SJCRH30 (cell line): Measurements from ENCODE around the gene SGSM2. TPM values are rescaled to one million over a fixed set of nuclear protein-coding genes. Genes with fewer than 3 reads are reported as not detected.
A peak's percentile ranks its signal among the peaks of the same experiment; 100 is the strongest.

ENCODE experiments used
- DNase-seq, 2 experiments: peaks; one replicate each; pipeline ENCODE4 v3.0.0-alpha.2; 2015 to 2020
- H3K27ac ChIP-seq: fragments of 250-450 bp; sonication (Bioruptor Pico); 2 replicates; pipeline ENCODE4 v1.5.1; 2020; ENCODE audit warnings: mild to moderate bottlenecking, moderate library complexity
- H3K27me3 ChIP-seq: fragments of 250-450 bp; sonication (Bioruptor Pico); 2 replicates; pipeline ENCODE4 v1.5.1; 2020; ENCODE audit warnings: mild to moderate bottlenecking, moderate library complexity
- H3K36me3 ChIP-seq: fragments of 250-450 bp; sonication (Bioruptor Pico); 2 replicates; pipeline ENCODE4 v1.5.1; 2020; ENCODE audit warnings: mild to moderate bottlenecking, moderate library complexity
- H3K4me1 ChIP-seq: fragments of 250-450 bp; sonication (Bioruptor Pico); 2 replicates; pipeline ENCODE4 v1.5.1; 2020; ENCODE audit warnings: mild to moderate bottlenecking, moderate library complexity
- H3K4me3 ChIP-seq: fragments of 250-450 bp; sonication (Bioruptor Pico); 2 replicates; pipeline ENCODE4 v1.5.1; 2020; ENCODE audit warnings: mild to moderate bottlenecking, moderate library complexity
- H3K9me3 ChIP-seq: fragments of 250-450 bp; sonication (Bioruptor Pico); replicated peaks from 2 replicates; pipeline ENCODE4 v1.5.1; 2020; ENCODE audit warnings: mild to moderate bottlenecking, moderate library complexity
- total RNA-seq: library from RNA; depleted of rRNA; stranded (reverse); fragments of >200 nt; shearing (Covaris generic); gene quantifications from 2 replicates; pipeline ENCODE4 v1.2.3, GENCODE V29; 2014

The SGSM2 gene
- total RNA-seq, 1 experiment from 2014 or later, result 10.6 TPM

DNA sequence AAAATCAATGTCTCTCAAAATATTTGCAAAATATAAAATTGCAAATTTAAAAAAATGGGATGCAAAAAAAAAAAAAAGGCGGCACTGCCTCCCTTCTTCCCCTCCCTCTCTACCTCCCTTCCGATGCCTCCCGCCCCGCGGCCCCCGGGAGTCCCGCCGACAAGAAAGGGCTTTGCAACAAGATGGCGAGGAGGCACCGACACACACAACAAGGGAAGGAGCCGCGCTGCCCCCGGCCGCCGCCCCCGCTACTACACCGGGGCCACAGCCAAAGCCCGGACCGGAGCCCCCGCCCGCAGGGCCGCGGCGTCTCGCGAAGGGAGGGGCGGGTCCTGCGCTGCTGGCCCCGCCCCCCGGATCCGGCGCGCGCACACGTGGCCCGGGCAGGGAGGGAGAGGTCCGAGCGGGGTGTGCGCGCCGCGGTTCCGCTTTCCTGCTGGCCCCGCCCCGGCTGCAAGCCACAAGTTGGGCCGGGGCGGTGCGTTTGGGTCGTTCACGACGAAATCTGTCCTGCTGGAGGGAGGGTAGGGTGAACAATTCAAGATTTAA lies 63.6 kb downstream of the SGSM2 start, which contains the start of gene MNT:
Gene MNT, minus strand, starts transcription at position 184 of the 549 bp plus-strand sequence. CDS start 348 bp downstream, outside the sequence.
- no peaks in the 10 kb centered on the region for H3K9me3 ChIP-seq
- no peaks in the 10 kb centered on the region for H3K27me3 ChIP-seq
- peak within 1 kb of the TSS; percentile 86 for H3K4me3 ChIP-seq
- peaks cover 8% of the 10 kb centered on the region for H3K4me1 ChIP-seq
- peak within 1 kb of the TSS; percentile 94 for H3K27ac ChIP-seq
- DNase-seq, result peak; percentile 88 to 89
- H3K36me3 ChIP-seq, result no peaks in the 10 kb centered on the region

DNA sequence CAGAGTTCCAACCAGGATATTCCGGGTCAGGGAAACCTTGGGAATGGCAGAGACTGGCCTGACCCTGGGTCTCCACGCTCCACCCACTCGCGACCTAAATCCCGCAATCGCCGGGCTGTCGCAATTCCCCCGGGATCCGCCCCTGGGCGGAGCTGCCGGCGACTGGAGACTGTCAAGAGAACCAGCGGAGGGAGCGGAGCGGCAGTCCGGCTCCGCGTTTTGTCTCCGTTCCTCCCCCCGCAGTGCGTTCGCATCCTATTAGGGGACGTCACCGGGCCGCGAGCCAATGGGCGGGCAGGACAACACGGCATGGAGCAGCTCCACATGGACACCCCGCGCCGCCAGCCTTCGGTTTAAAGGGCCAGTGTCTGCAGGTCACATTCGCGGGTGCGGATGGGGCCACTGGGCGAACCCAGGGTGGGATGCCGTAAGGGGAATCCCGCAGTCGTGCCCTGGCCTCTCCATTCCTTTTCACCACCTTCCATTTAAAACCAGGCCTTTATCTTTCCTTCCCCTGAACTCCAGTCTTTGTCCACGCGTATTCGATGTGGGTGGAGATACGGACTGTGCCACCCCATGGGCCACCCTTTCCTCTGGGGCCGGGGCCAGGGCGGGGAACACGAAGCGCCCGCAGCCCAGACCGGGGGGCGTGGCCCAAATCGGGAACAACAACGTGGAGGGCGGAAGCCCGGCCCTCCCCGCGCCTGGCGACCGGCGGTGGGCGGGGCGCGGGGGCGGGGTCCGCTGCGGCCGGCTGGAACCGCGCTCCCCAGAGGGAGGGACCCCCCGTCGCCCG lies 64.3 kb downstream of the SGSM2 start:
- H3K4me1 ChIP-seq, result peaks cover 5% of the 10 kb centered on the region

DNA sequence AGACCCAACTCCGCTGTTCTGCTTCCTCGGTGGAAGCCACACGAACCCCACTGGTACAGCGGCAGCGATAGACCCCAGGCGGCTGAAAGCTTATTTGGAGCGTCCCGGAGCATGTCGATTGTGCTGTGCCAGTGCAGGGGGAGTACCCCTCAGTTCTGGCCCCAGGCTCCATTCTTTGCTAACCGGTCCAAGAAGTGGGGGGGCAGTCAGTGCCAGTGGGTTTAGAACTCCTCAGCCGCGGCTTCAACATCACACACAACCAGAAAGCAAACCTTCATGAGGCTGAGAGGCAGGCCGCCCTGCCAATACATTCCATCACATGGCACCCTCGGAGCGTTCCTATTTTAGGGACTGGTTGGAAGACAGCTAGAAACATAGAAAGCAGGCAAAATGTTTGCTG lies 65.2 kb downstream of the SGSM2 start:
- no peaks in the 10 kb centered on the region for H3K36me3 ChIP-seq
- H3K27me3 ChIP-seq, result no peaks in the 10 kb centered on the region
- H3K4me1 ChIP-seq, result peaks cover 5% of the 10 kb centered on the region
- DNase-seq, result no peak
- no peak overlapping the region for H3K27ac ChIP-seq
- no peaks in the 10 kb centered on the region for H3K9me3 ChIP-seq
- H3K4me3 ChIP-seq, result peak overlapping the region; percentile 86

More for the DNA sequence above, 64.3 kb downstream of the SGSM2 start:
- H3K27me3 ChIP-seq, result no peaks in the 10 kb centered on the region
- no peaks in the 10 kb centered on the region for H3K9me3 ChIP-seq
- peak overlapping the region; percentile 94 for H3K27ac ChIP-seq
- peak; percentile 97 to 99 for DNase-seq
- peak overlapping the region; percentile 86 for H3K4me3 ChIP-seq
- no peaks in the 10 kb centered on the region for H3K36me3 ChIP-seq

DNA sequence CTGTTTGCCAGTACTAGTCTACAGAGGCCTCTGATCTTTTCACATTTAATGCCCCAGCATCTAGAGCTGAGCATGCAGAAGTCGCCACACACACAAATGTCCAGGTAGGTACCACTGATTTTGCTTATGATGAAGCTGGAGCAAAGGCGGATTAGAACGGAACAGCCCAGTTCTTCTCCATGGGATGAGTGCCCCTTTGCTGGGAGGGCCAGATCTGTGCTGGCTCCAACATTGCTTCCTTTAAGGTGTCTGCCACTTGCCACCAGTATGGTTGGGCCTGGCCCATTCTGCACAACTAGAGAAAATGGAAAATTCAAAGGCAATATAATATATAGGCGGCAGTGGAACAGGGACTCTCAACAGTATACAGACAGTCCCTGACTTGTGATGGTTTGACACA lies 65.7 kb downstream of the SGSM2 start:
- no peaks in the 10 kb centered on the region for H3K36me3 ChIP-seq
- no peak for DNase-seq
- H3K9me3 ChIP-seq, result no peaks in the 10 kb centered on the region
- peaks cover 5% of the 10 kb centered on the region for H3K4me1 ChIP-seq
- H3K27ac ChIP-seq, result no peak overlapping the region
- H3K4me3 ChIP-seq, result no peak overlapping the region
- no peaks in the 10 kb centered on the region for H3K27me3 ChIP-seq

DNA sequence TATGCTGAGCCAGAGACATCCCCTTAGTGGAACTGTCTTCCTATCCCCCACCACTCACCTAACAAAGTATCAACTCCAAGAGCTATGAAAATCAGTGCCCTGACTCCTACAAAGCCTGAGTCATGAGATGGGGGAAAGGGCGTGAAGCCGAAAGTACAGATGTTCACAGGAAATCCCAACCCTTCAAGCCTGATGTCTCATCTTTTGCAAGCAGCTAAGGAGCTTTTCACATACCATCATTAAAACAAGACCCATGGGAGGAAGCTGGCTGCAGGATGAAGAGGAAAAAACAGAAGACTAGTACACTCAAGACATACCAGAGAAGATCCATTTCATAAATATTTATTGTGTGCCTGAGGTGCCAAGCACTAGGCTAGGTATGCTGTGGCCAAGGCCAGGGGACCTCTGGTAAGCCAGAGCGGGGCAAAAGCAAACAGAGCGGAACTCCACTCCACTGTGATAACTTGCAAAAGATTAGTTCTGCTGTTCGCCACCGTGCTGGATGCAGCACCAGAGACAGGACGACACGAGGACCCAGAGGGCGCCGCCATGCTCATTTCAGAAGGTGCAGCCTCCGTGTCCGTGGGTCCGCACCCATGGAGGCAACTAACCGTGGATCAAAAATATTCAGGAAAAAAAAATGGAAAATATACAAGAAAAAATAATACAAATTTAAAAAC lies 68.1 kb downstream of the SGSM2 start:
- no peaks in the 10 kb centered on the region for H3K4me1 ChIP-seq
- no peaks in the 10 kb centered on the region for H3K27me3 ChIP-seq
- no peaks in the 10 kb centered on the region for H3K9me3 ChIP-seq
- no peak for DNase-seq
- no peak overlapping the region for H3K27ac ChIP-seq
- no peaks in the 10 kb centered on the region for H3K36me3 ChIP-seq
- no peak overlapping the region for H3K4me3 ChIP-seq

DNA sequence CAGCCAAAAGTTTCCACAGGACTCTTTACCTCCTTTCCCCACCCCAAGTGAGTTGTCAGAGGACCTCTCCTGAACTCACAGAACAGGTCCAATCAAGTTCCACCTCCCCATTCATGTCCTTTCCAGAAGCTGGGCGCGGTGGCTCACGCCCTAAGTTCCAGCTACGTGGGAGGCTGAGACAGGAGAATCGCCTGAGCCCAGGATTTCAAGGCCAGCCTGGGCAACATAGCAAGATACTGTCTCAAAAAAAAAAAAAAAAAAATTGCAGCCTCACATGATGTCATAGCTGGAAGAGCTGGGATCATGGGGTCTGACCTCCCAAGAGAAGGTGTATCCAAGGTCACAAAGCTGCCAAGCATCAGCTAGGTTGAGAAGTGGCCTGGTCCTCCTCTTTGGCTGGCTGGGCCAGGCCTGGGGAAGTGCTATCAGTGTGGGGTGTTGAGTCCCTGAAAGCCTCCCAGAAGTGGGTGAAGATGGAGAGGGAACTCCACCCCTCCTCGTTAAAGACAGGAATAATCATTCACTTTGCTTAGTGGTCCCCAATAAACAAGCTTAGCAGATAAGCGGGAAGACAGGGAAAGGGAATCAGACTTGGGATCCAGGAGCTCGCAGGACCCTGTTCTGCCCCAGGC lies 69.1 kb downstream of the SGSM2 start:
- Histone ChIP-seq H3K27me3 (no peaks in the 10 kb centered on the region), H3K9me3 (no peaks in the 10 kb centered on the region), H3K36me3 (no peaks in the 10 kb centered on the region), H3K27ac (no peak overlapping the region), H3K4me1 (no peaks in the 10 kb centered on the region), H3K4me3 (no peak overlapping the region)
- DNase-seq, result no peak

DNA sequence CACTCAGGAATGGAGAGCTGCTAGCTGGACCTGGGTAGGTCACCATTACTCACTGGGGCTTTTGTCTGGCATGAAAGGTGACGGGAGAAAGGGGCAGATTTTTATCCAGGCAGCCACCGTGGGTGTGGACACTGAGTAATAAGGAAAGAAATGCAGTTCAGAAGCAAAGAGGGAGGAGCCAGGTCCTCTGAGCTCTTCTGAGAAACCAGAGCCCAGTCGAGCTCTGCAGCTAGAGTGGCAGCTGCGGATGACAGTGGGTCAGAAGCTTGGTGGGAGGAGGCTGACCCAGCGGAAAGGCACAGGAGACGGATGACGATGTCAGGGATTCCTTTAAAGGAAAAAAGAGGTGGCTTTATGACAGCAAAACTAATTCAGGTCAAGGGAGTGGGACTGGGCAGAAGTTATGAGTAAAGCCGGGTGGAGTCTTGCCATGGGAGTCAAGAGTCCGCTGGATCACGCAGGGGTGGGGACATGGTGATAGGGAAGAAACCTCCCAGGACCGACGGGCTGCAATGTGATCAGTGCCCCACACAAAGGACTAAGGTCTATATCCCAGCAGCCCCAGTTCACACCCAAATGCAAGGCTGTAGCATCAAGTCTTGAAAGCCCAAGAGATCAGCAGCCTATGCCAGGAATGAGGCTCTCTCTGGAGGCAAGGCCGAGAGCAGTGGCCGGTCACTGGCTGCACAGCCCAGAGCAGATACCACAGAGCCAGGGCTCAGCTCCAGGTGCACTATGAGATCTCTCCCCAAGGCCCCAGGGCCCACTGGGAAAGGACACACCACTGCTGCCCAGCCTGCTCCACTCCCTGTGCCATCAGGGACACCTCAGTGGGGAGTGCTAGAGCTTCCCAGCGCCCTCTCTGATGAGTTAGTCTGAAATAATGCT lies 69.8 kb downstream of the SGSM2 start:
- Histone ChIP-seq H3K36me3 (no peaks in the 10 kb centered on the region), H3K4me3 (no peak overlapping the region)
- DNase-seq, result peak in 1 of 2 experiments; percentile 30

DNA sequence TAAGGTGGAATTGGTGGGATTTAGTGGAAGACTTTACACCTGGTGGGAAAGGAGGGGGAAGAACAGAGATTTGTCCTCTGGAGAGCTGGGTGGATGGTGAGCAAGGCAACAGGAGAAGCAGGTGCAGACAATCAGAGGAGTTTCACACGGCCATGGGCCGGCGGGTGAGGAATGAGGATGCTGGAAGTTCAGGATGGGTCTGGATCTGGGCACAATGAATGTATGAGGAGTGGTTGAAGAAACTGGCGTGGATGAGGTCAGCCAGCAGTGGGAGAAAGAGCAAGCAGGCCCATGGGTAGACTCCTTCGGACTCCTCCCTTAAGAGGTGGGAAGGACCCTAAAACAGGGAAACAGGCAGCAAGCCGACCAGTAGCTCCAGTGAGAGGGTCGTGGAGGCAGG lies 73.7 kb downstream of the SGSM2 start:
- Histone ChIP-seq H3K27me3 (no peaks in the 10 kb centered on the region), H3K9me3 (no peaks in the 10 kb centered on the region), H3K4me3 (no peak overlapping the region), H3K27ac (no peak overlapping the region), H3K36me3 (0 out of 2 replicates have a peak, but pooled peaks cover 2% of the 10 kb centered on the region), H3K4me1 (no peaks in the 10 kb centered on the region)
- DNase-seq, result no peak

More for the DNA sequence above, 69.8 kb downstream of the SGSM2 start:
- no peak overlapping the region for H3K27ac ChIP-seq
- H3K9me3 ChIP-seq, result no peaks in the 10 kb centered on the region
- no peaks in the 10 kb centered on the region for H3K4me1 ChIP-seq
- H3K27me3 ChIP-seq, result no peaks in the 10 kb centered on the region

DNA sequence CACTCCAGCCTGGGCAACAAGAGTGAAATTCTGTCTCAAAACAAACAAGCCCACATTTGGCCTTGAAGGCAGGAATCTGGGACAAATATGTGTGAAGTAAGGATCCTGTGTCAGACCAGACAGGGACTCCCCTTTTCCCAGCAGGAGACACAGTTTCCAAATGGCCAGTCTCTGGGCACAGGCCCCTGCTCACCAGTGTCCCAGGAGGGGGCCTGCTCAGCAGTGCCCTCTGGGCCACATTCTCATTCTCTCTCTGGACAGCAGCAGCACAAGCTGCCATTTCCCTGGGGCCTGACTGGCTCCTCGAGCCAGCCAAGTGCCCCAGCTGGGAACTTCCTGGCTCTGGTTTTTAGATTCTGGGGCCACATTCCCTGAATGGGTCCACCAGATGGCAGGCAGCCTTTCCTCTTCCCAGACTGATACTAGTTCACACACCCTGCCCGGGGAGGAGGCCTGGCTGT lies 75.3 kb downstream of the SGSM2 start:
- Histone ChIP-seq H3K36me3 (0 out of 2 replicates have a peak, but pooled peaks cover 2% of the 10 kb centered on the region), H3K4me1 (no peaks in the 10 kb centered on the region), H3K4me3 (no peak overlapping the region), H3K27ac (no peak overlapping the region), H3K9me3 (no peaks in the 10 kb centered on the region), H3K27me3 (no peaks in the 10 kb centered on the region)
- DNase-seq, result no peak

DNA sequence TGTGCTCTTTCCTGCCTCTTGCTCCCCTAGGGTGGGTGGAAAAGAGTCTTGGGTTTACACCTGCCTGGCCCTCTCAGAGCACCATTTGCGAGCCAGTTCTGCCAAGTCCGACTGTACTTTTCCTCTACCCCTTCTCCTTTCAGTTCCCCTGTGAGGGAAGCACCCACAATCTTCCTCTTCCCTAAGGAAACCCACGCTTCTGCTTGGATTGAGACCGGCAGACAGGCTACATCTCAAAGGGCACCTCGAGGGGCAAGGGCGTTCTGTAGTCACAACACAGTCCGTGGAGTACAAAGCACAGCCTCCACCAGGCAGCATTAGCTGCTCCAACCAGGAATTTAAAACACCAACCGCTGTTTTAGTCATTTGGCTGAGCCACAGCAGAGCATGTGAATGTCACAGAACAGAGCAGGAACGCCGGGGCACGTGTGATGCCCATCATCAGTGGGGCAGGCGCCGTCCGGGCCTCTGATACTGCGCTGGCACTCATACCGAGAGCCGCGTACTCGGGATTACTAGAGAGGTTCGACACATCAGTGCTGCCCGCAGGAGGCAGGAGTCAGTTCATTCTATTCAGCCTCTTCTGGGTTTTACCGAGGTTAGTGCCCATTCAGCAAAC lies 77.3 kb downstream of the SGSM2 start:
- Histone ChIP-seq H3K4me3 (no peak overlapping the region), H3K36me3 (0 out of 2 replicates have a peak, but pooled peaks cover 11% of the 10 kb centered on the region), H3K4me1 (no peaks in the 10 kb centered on the region), H3K27ac (no peak overlapping the region), H3K27me3 (no peaks in the 10 kb centered on the region), H3K9me3 (no peaks in the 10 kb centered on the region)
- DNase-seq, result no peak

DNA sequence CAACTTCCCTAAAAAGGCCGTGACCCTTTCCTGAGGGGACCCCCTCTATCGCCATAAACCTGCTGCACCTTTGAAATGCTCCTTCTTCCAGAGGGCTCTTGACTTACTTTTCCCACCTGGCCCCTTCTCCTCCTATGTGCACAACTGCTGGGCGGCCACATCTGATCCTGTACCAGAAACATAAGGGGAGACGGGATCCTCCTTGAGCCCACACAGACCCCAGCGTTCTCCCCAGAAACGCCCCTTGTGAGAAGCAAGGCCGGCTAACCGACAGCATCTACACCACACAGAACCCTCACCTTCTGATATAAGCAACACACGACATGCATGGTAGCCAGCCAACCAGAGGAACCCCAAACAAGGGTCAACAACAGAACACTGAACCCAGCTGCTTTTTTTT lies 77.8 kb downstream of the SGSM2 start:
- no peaks in the 10 kb centered on the region for H3K4me1 ChIP-seq
- no peak for DNase-seq
- H3K36me3 ChIP-seq, result 0 out of 2 replicates have a peak, but pooled peaks cover 11% of the 10 kb centered on the region
- no peak overlapping the region for H3K4me3 ChIP-seq
- H3K27ac ChIP-seq, result no peak overlapping the region
- H3K27me3 ChIP-seq, result no peaks in the 10 kb centered on the region
- no peaks in the 10 kb centered on the region for H3K9me3 ChIP-seq

DNA sequence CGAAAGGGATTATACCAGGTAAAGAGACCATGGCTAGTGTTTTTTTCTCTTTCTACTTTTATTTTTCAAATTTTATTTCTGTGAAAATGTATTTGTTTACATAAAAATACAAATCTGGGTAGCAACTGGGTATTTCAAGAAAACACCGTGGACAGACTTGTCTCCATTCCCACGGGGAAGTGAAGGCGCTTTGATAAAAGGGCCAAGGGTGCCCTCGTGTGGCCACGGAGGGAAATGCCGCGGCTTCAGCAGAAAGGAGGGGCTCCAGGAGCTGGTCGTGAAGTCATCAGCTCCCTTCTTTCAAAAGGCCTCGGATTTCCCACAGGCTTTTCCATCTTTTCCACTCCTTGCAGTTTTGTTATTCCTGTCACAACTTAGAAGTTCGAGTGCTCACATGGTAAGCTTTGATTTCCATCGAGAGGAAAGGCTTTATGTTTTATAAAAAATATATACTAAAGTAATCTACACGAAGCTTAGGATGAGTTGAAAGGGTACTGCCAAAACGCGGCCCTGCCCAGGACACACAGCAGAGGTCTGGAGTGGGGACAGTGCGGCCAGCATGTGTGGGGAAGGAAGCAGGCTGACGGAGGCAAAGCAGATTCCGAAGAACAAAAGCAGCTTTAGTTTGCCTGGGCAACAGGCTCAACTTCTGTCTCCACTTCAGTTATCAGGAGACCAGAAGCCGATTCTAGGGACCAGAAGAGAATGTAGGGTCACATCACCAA lies 78.9 kb downstream of the SGSM2 start:
- Histone ChIP-seq H3K9me3 (no peaks in the 10 kb centered on the region), H3K4me3 (no peak overlapping the region), H3K36me3 (0 out of 2 replicates have a peak, but pooled peaks cover 11% of the 10 kb centered on the region), H3K4me1 (no peaks in the 10 kb centered on the region), H3K27me3 (no peaks in the 10 kb centered on the region), H3K27ac (no peak overlapping the region)
- DNase-seq, result peak; percentile 65 to 84

DNA sequence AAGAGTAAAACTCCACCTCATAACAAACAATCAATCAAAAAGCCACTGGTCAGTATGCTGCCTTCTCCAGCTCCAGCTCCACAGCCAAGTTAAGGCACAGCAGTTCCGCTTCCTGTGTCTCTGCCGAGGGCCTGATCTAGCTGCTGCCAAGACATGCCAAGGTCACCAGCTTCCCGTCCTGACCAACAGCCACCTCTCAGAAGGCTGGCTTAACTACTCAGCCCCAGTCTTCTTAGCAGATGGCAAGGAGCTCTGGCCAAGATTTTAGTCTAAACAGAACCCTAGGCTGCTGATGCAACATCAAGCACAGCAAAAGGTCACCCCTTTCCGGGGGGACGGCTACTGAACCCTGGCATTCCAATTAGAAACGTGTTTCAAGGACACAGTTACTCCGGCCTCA lies 81.3 kb downstream of the SGSM2 start:
- 0 out of 2 replicates have a peak, but pooled peaks cover 11% of the 10 kb centered on the region for H3K36me3 ChIP-seq
- no peak overlapping the region for H3K27ac ChIP-seq
- no peaks in the 10 kb centered on the region for H3K9me3 ChIP-seq
- no peak overlapping the region for H3K4me3 ChIP-seq
- no peak for DNase-seq
- no peaks in the 10 kb centered on the region for H3K27me3 ChIP-seq
- no peaks in the 10 kb centered on the region for H3K4me1 ChIP-seq
